Natural killer cell (primary cell): ENCODE results near the gene PRICKLE3. TPM values are rescaled to one million over a fixed set of nuclear protein-coding genes. Genes with fewer than 3 reads are reported as not detected.

Experiments
- ATAC-seq, 3 donors: fragments of 150-1000 bp in 2 of 3; fragments of 200-7000 bp in 1 of 3; cut with Tn5 transposase; 1 replicate in 1 of 3; 2 replicates in 2 of 3; pipeline ENCODE4 v1.10.0; 2021; ENCODE audit warnings: mild to moderate bottlenecking in 2 of 3, moderate library complexity in 2 of 3
- DNase-seq, 2 donors: peaks; one replicate each; pipeline versions ENCODE4 v3.0.0 to v3.0.0-alpha.2; 2013 to 2021; ENCODE audit warnings: mixed read lengths in 1 of 2
- H3K27ac ChIP-seq: one replicate; pipeline ENCODE4 v1.5.1; 2013; ENCODE audit warnings: mild to moderate bottlenecking, low read length
- H3K27me3 ChIP-seq: one replicate; pipeline ENCODE4 v1.6.1; 2013; ENCODE audit warnings: low read length; ENCODE audit not compliant: control insufficient read depth, insufficient read depth
- H3K36me3 ChIP-seq: one replicate; pipeline ENCODE4 v1.6.1; 2013; ENCODE audit warnings: low read length; ENCODE audit not compliant: control insufficient read depth, insufficient read depth
- H3K4me1 ChIP-seq: one replicate; pipeline ENCODE4 v1.6.1; 2013; ENCODE audit warnings: low read length; ENCODE audit not compliant: control insufficient read depth, insufficient read depth
- H3K4me3 ChIP-seq: one replicate; pipeline ENCODE4 v1.5.1; 2013; ENCODE audit warnings: low read length
- H3K9me3 ChIP-seq: one replicate; pipeline ENCODE4 v1.6.1; 2013; ENCODE audit warnings: low read length; ENCODE audit not compliant: control insufficient read depth, insufficient read depth
- H3K27ac Mint-ChIP-seq, 2 donors: one replicate each; pipeline ENCODE4 v1.8.0; 2022; ENCODE audit warnings: mild to moderate bottlenecking in 2 of 2, mixed read lengths in 2 of 2, moderate library complexity in 1 of 2
- H3K27me3 Mint-ChIP-seq, 2 donors: one replicate each; pipeline ENCODE4 v1.8.0; 2022; ENCODE audit warnings: low read depth in 2 of 2, mixed read lengths in 2 of 2
- H3K36me3 Mint-ChIP-seq: one replicate; pipeline ENCODE4 v1.8.0; 2022; ENCODE audit warnings: mixed read lengths
- H3K4me1 Mint-ChIP-seq, 2 donors: one replicate each; pipeline ENCODE4 v1.8.0; 2022; ENCODE audit warnings: mixed read lengths in 2 of 2
- H3K4me3 Mint-ChIP-seq: one replicate; pipeline ENCODE4 v1.8.0; 2022; ENCODE audit warnings: mild to moderate bottlenecking, moderate library complexity, mixed read lengths
- H3K9me3 Mint-ChIP-seq, 2 donors: one replicate each; pipeline ENCODE4 v1.8.0; 2022; ENCODE audit warnings: mixed read lengths in 2 of 2
- WGBS: methylation state at CpG from one replicate; pipeline ENCODE4 v1.1.7; 2013; ENCODE audit warnings: missing lambda C conversion rate; ENCODE audit not compliant: insufficient coverage; 5-methylcytosine and 5-hydroxymethylcytosine counted together
- intact Hi-C: fragments of 100-400 bp; cut with micrococcal nuclease; formaldehyde crosslinking; loops from one replicate; pipeline ENCODE4 v1.14.2; 2022
- total RNA-seq, 4 donors: library from RNA; stranded (reverse); fragments of 120-200 nt in 1 of 4; gene quantifications; one replicate each; pipeline versions ENCODE4 v1.2.3 to v1.2.4, GENCODE V29; 2013 to 2022
- TF ChIP-seq, protein P1 (sequence below): fragments of 200-600 bp; IDR thresholded peaks from one replicate; pipeline ENCODE4 v1.8.0; 2022; ENCODE audit warnings: antibody characterized with exemption

Gene PRICKLE3
- total RNA-seq, 3 donors from 2014 or later (not counting 1 experiment from before 2014, with no cell fraction given), result 6.2 to 7.9 (median 6.3) TPM

DNA sequence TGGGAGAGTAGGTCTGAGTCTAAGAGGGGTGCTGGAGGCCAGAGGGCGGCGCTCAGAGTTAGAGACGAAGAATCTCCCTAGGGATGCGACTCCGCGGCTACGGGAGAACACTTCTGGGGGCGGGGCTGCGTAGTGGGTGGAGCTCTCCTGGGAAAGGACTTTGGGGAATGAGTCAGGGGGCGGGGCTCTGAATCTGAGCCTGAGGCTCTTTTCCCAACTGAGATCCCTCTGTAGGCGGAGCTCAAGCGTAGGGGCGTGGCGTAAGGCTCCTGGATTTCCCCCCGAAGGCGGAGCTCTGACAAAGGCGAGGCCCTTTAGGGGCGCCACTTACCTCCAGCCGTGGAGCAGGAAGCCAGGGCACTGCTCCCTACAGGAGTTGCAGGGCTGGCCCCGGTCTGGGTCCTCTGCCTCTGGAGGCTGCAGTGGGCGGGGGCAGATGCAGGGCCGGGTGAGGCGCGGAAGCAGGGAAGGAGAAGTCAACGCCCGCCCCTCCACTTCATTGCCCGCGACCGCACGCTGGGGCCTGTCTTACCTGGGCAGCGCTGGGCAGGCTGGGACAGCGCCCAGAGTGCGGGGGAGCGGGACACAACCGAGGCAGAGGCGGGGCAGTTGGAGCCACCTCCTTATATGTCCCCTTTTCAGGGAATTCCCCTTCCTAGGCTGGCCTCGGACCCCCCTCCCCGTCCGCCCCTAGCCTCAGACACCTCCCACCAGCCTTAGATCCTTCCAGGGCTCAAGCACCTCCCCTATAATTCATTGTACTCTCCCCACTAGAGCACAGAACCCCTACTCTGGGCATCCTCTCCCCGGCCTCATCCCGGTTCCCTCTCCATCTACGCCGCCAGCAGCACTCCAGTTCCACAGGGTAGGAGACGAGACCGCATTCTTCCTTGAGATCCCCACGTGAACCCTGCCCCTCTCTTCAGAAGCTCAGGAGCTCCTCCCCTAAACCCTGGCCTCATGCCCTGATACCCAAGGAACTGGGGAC, 1.6 kb downstream of the PRICKLE3 start:
- Mint-ChIP-seq H3K36me3 (no peaks in the 10 kb centered on the region), H3K27ac (peak overlapping the region in 1 of 2 donors; percentile 63), H3K9me3 (no peaks in the 10 kb centered on the region), H3K4me3 (peak overlapping the region; percentile 64), H3K27me3 (no peaks in the 10 kb centered on the region), H3K4me1 (peaks cover 6 to 35% of the 10 kb centered on the region in 2 donors)
- Histone ChIP-seq H3K27me3 (no peaks in the 10 kb centered on the region), H3K4me3 (peak overlapping the region; percentile 23), H3K9me3 (no peaks in the 10 kb centered on the region), H3K4me1 (peaks cover 27% of the 10 kb centered on the region), H3K36me3 (peaks cover 9% of the 10 kb centered on the region), H3K27ac (no peak overlapping the region)
- DNase-seq, result peak in 1 of 2 donors; percentile 51
- 37% methylated on average over 46 of the region's 46 CpGs for WGBS
- ATAC-seq, result peak; percentile 22 to 44 (median 30)
- intact Hi-C loops, result no loop called here
- TF ChIP-seq, protein P1, sequence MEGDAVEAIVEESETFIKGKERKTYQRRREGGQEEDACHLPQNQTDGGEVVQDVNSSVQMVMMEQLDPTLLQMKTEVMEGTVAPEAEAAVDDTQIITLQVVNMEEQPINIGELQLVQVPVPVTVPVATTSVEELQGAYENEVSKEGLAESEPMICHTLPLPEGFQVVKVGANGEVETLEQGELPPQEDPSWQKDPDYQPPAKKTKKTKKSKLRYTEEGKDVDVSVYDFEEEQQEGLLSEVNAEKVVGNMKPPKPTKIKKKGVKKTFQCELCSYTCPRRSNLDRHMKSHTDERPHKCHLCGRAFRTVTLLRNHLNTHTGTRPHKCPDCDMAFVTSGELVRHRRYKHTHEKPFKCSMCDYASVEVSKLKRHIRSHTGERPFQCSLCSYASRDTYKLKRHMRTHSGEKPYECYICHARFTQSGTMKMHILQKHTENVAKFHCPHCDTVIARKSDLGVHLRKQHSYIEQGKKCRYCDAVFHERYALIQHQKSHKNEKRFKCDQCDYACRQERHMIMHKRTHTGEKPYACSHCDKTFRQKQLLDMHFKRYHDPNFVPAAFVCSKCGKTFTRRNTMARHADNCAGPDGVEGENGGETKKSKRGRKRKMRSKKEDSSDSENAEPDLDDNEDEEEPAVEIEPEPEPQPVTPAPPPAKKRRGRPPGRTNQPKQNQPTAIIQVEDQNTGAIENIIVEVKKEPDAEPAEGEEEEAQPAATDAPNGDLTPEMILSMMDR, result no peak

DNA sequence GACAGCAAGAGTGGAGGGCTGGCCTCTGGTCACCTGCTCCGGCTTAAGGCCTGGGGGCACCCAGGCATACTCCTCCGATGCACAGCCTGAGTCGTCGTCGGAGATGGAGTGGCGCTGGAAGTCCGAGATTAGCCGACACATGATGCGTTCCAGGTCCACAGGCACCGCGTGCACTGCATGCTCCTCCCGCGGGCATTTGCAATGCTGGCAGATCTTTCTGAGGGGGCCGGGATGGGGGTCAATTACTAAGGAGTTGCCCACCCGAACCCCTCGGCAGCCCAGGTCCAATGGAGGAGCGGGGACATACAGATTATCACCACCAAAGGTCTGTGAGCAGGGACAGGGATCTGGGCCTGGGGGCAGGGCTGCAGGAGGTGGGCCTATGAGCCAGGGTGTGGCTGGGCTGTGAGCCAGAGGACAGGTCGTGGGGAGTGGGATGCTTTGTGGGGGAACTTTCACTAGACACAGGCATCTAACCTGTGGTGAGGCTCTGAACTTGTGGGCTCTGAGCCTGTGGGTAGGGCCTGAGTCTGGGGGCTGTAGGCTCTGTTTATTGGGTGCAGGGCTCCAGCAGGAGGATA, 2.4 kb downstream of the PRICKLE3 start:
- Mint-ChIP-seq H3K27me3 (no peaks in the 10 kb centered on the region), H3K4me1 (peaks cover 6 to 32% of the 10 kb centered on the region in 2 donors), H3K27ac (peak overlapping the region in 1 of 2 donors; percentile 63), H3K4me3 (peak overlapping the region; percentile 64), H3K36me3 (no peaks in the 10 kb centered on the region), H3K9me3 (no peaks in the 10 kb centered on the region)
- Histone ChIP-seq H3K4me3 (no peak overlapping the region), H3K4me1 (peaks cover 27% of the 10 kb centered on the region), H3K9me3 (no peaks in the 10 kb centered on the region), H3K27me3 (no peaks in the 10 kb centered on the region), H3K36me3 (peaks cover 12% of the 10 kb centered on the region), H3K27ac (no peak overlapping the region)
- no peak for DNase-seq
- 94% methylated on average over 18 of the region's 18 CpGs for WGBS
- TF ChIP-seq, protein P1, result no peak
- intact Hi-C loops, result no loop called here
- ATAC-seq, result no peak

DNA sequence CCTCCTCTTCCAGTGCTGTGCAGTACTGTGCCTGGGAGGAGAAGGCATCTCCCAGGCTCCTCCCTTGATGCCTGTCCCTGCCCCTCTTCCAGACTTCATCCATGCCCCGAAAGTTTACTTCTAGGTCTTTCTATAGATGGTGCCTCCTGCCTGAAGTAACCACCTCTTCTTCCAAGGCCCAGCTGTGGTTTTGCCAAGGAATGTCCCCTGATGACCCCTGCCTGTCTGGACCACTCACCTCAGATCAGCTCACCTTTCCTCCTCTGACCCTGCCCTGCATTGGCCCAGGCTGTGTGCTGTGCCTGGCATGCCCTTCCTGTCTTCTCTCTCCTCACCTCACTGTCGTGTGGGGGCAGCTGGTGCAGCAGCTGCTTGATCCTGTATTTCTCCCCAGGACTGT, 6.8 kb downstream of the PRICKLE3 start:
- DNase-seq, result no peak
- ATAC-seq, result no peak
- Mint-ChIP-seq H3K36me3 (no peaks in the 10 kb centered on the region), H3K27ac (no peak overlapping the region), H3K27me3 (no peaks in the 10 kb centered on the region), H3K4me3 (no peak overlapping the region), H3K9me3 (no peaks in the 10 kb centered on the region), H3K4me1 (peaks cover 0 to 25% of the 10 kb centered on the region in 2 donors)
- 100% methylated on average over 1 of the region's 2 CpGs for WGBS
- Histone ChIP-seq H3K27me3 (no peaks in the 10 kb centered on the region), H3K9me3 (no peaks in the 10 kb centered on the region), H3K4me3 (no peak overlapping the region), H3K4me1 (peaks cover 10% of the 10 kb centered on the region), H3K36me3 (peaks cover 18% of the 10 kb centered on the region), H3K27ac (no peak overlapping the region)
- intact Hi-C loops, result no loop called here
- TF ChIP-seq, protein P1, result no peak
